Activated gamma-delta T cell treated with Interleukin-2 at 50 U/mL for 16 hours (primary cell): ENCODE results near the gene LIMD2.

Experiments used
- DNase-seq: peaks from one replicate; pipeline ENCODE4 v3.0.0-alpha.2; 2020

Gene LIMD2

GRCh38 chr17:63700528-63701455 lies 867 bp upstream of the LIMD2 start:
- peak; percentile 58 for DNase-seq

GRCh38 chr17:63698886-63699637 lies 863 bp downstream of the LIMD2 start:
- peak; percentile 94 for DNase-seq

GRCh38 chr17:63698381-63698885 lies 1.5 kb downstream of the LIMD2 start:
- peak; percentile 32 for DNase-seq

GRCh38 chr17:63697341-63698286 lies 2.3 kb downstream of the LIMD2 start:
- DNase-seq: peak; percentile 84

GRCh38 chr17:63696381-63696961 lies 3.5 kb downstream of the LIMD2 start:
- DNase-seq: peak; percentile 35

GRCh38 chr17:63695889-63696288 lies 4.0 kb downstream of the LIMD2 start:
- DNase-seq: no peak

GRCh38 chr17:63694950-63695773 lies 4.8 kb downstream of the LIMD2 start:
- DNase-seq: no peak

GRCh38 chr17:63694229-63694949 lies 5.5 kb downstream of the LIMD2 start:
- no peak for DNase-seq

- no peak for DNase-seq
Observed at GRCh38 chr17:63693411-63694113, 6.4 kb downstream of the LIMD2 start.

GRCh38 chr17:63692195-63692816 lies 7.6 kb downstream of the LIMD2 start:
- no peak for DNase-seq

- DNase-seq: no peak
Observed at GRCh38 chr17:63689479-63689878, 10.4 kb downstream of the LIMD2 start.

- DNase-seq: no peak
Observed at GRCh38 chr17:63688396-63689020, 11.4 kb downstream of the LIMD2 start.

GRCh38 chr17:63686138-63686685 lies 13.7 kb downstream of the LIMD2 start:
- DNase-seq: no peak

- DNase-seq: no peak
Observed at GRCh38 chr17:63685578-63685977, 14.3 kb downstream of the LIMD2 start.

GRCh38 chr17:63685041-63685440 lies 14.9 kb downstream of the LIMD2 start:
- no peak for DNase-seq

- DNase-seq: no peak
Observed at GRCh38 chr17:63682981-63683380, 16.9 kb downstream of the LIMD2 start.

GRCh38 chr17:63682441-63682840 lies 17.5 kb downstream of the LIMD2 start:
- no peak for DNase-seq

GRCh38 chr17:63681530-63681929 lies 18.4 kb downstream of the LIMD2 start:
- DNase-seq: no peak

- DNase-seq: no peak
Observed at GRCh38 chr17:63680700-63681099, 19.2 kb downstream of the LIMD2 start.
